ENCODE measurements around the gene ETS2. TPM values are rescaled to one million over a fixed set of nuclear protein-coding genes. Genes with fewer than 3 reads are reported as not detected.

Gene ETS2
- polyA plus RNA-seq (ENCODE audit: insufficient read length) = 42.0 TPM
- long read RNA-seq, donor 1, transcript ETS2-202 (10 exons, 3,766 nt) = major isoform, 7 of 16 reads
- long read RNA-seq, donor 1, partial matches to known transcripts = 9 of 16 reads
- long read RNA-seq, donor 1, other reads (novel, unspliced or antisense) = 0 of 16 reads
- long read RNA-seq, donor 2, transcript ETS2-202 (10 exons, 3,766 nt) = major isoform, 8 of 24 reads
- long read RNA-seq, donor 2, partial matches to known transcripts = 16 of 24 reads
- long read RNA-seq, donor 2, other reads (novel, unspliced or antisense) = 0 of 24 reads
- long read RNA-seq, donor 3, transcript ETS2-202 (10 exons, 3,766 nt) = major isoform, 7 of 25 reads
- long read RNA-seq, donor 3, partial matches to known transcripts = 18 of 25 reads
- long read RNA-seq, donor 3, other reads (novel, unspliced or antisense) = 0 of 25 reads
- long read RNA-seq, donor 4, partial matches to known transcripts = 0 of 1 reads
- long read RNA-seq, donor 4, other reads (novel, unspliced or antisense) = 0 of 1 reads
- long read RNA-seq, donor 5, transcript ETS2-202 (10 exons, 3,766 nt) = major isoform, 15 of 20 reads
- long read RNA-seq, donor 5, partial matches to known transcripts = 5 of 20 reads
- long read RNA-seq, donor 5, other reads (novel, unspliced or antisense) = 0 of 20 reads
- long read RNA-seq, donor 6, transcript ETS2-202 (10 exons, 3,766 nt) = major isoform, 8 of 18 reads
- long read RNA-seq, donor 6, partial matches to known transcripts = 10 of 18 reads
- long read RNA-seq, donor 6, other reads (novel, unspliced or antisense) = 0 of 18 reads
- long read RNA-seq, donor 7, transcript ETS2-202 (10 exons, 3,766 nt) = major isoform, 13 of 23 reads
- long read RNA-seq, donor 7, partial matches to known transcripts = 10 of 23 reads
- long read RNA-seq, donor 7, other reads (novel, unspliced or antisense) = 0 of 23 reads
- long read RNA-seq, donor 8, transcript ETS2-202 (10 exons, 3,766 nt) = major isoform, 5 of 5 reads
- long read RNA-seq, donor 8, partial matches to known transcripts = 0 of 5 reads
- long read RNA-seq, donor 8, other reads (novel, unspliced or antisense) = 0 of 5 reads

GRCh38 chr21:38805328-38806152 is at the start of gene ETS2:
Gene ETS2, plus strand, starts transcription at chr21:38805929. Its CDS starts 4,106 bp downstream, at chr21:38810035.
- DNase-seq = peak; percentile 91

GRCh38 chr21:38756746-38757145 is 49.0 kb upstream of the ETS2 start:
- no peak for DNase-seq

GRCh38 chr21:38758501-38759214 is 47.1 kb upstream of the ETS2 start:
- DNase-seq = no peak

- no peak for DNase-seq
Observed at GRCh38 chr21:38759413-38759812, 46.3 kb upstream of the ETS2 start.

GRCh38 chr21:38760017-38760761 is 45.5 kb upstream of the ETS2 start:
- DNase-seq = no peak

- DNase-seq = no peak
Observed at GRCh38 chr21:38760762-38761155, 45.0 kb upstream of the ETS2 start.

GRCh38 chr21:38761531-38761930 is 44.2 kb upstream of the ETS2 start:
- no peak for DNase-seq

GRCh38 chr21:38765056-38765455 is 40.7 kb upstream of the ETS2 start:
- DNase-seq = no peak

GRCh38 chr21:38766987-38767722 is 38.6 kb upstream of the ETS2 start:
- no peak for DNase-seq

GRCh38 chr21:38768471-38769063 is 37.2 kb upstream of the ETS2 start:
- no peak for DNase-seq

GRCh38 chr21:38769191-38769780 is 36.4 kb upstream of the ETS2 start:
- DNase-seq = no peak

- DNase-seq = no peak
Observed at GRCh38 chr21:38770660-38771059, 35.1 kb upstream of the ETS2 start.

GRCh38 chr21:38771536-38771935 is 34.2 kb upstream of the ETS2 start:
- DNase-seq = no peak

- DNase-seq = no peak
Observed at GRCh38 chr21:38772646-38773045, 33.1 kb upstream of the ETS2 start.

GRCh38 chr21:38773099-38774061 is 32.3 kb upstream of the ETS2 start:
- no peak for DNase-seq

- DNase-seq = no peak
Observed at GRCh38 chr21:38774152-38774551, 31.6 kb upstream of the ETS2 start.

GRCh38 chr21:38774586-38775285 is 31.0 kb upstream of the ETS2 start:
- DNase-seq = no peak
